ENCODE measurements around the gene SCG5.

DNA sequence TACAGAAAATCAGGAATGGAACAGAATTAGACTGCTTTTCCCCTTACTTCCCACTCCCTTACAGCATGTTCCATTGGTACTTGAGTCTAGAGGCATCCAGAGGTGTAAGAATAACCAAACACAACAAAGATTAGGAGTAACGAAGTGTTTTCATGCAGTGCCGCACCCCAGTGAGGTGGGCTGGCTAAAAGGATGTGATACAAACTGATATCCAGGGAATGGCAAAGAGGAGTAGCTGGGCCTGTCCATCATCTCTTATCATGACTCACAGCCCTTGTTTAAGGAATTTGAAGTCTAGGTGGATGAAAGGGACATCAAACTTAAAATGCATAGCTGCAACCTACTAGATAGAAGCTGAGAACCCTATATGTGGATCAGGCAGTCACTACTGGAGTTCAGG, 16.4 kb downstream of the SCG5 start:
- TF ChIP-seq, protein P1, sequence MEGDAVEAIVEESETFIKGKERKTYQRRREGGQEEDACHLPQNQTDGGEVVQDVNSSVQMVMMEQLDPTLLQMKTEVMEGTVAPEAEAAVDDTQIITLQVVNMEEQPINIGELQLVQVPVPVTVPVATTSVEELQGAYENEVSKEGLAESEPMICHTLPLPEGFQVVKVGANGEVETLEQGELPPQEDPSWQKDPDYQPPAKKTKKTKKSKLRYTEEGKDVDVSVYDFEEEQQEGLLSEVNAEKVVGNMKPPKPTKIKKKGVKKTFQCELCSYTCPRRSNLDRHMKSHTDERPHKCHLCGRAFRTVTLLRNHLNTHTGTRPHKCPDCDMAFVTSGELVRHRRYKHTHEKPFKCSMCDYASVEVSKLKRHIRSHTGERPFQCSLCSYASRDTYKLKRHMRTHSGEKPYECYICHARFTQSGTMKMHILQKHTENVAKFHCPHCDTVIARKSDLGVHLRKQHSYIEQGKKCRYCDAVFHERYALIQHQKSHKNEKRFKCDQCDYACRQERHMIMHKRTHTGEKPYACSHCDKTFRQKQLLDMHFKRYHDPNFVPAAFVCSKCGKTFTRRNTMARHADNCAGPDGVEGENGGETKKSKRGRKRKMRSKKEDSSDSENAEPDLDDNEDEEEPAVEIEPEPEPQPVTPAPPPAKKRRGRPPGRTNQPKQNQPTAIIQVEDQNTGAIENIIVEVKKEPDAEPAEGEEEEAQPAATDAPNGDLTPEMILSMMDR (optimal IDR thresholded peaks at IDR 0.05 in 1 of 3, IDR thresholded peaks at IDR 0.05 in 1 of 3, conservative IDR thresholded peaks at IDR 0.05 in 1 of 3; ENCODE audit: extremely low read depth in 1 of 3, insufficient read depth in 2 of 3, low read length in 3 of 3): no peak
- TF ChIP-seq EZH2 (IDR thresholded peaks at IDR 0.05; ENCODE audit: low read length): no peak
